Measurements from ENCODE around the gene KIF6.
"Not testable (repeated sequence)": the region's sequence is repeated elsewhere in the genome, so short reads cannot be mapped to it uniquely, and the experiment has no call there.

The KIF6 gene
- 0 to 0.07 reads per million in 2 donors for total RNA-seq

- peak; percentile 47 for DNase-seq
Measured at GRCh38 chr6:39724787-39725631, at the start of gene KIF6. TSS of gene KIF6 (minus strand) at chr6:39725408. CDS start at chr6:39725310, 98 bp downstream.

GRCh38 chr6:39773782-39774181, 48.6 kb upstream of the KIF6 start:
- no peak for DNase-seq

- no peak for DNase-seq
Measured at GRCh38 chr6:39772559-39773273, 47.5 kb upstream of the KIF6 start.

GRCh38 chr6:39770446-39770845, 45.2 kb upstream of the KIF6 start:
- no peak for DNase-seq

- DNase-seq = no peak
Measured at GRCh38 chr6:39769012-39769411, 43.8 kb upstream of the KIF6 start.

- DNase-seq = no peak
Measured at GRCh38 chr6:39765508-39766065, 40.4 kb upstream of the KIF6 start.

GRCh38 chr6:39760226-39760952, 35.2 kb upstream of the KIF6 start:
- no peak for DNase-seq

GRCh38 chr6:39758905-39759605, 33.8 kb upstream of the KIF6 start:
- no peak for DNase-seq

- DNase-seq = no peak
Measured at GRCh38 chr6:39756582-39756981, 31.4 kb upstream of the KIF6 start.

GRCh38 chr6:39755231-39755630, 30.0 kb upstream of the KIF6 start:
- DNase-seq = no peak

GRCh38 chr6:39754514-39755115, 29.4 kb upstream of the KIF6 start:
- DNase-seq = no peak

GRCh38 chr6:39753725-39754045, 28.5 kb upstream of the KIF6 start:
- DNase-seq = no peak

- DNase-seq = no peak
Measured at GRCh38 chr6:39752835-39753724, 27.9 kb upstream of the KIF6 start.

GRCh38 chr6:39746795-39747194, 21.6 kb upstream of the KIF6 start:
- DNase-seq = no peak

GRCh38 chr6:39733704-39734103, 8.5 kb upstream of the KIF6 start:
- no peak for DNase-seq

GRCh38 chr6:39731565-39731964, 6.4 kb upstream of the KIF6 start:
- DNase-seq = no peak

GRCh38 chr6:39729945-39730344, 4.7 kb upstream of the KIF6 start:
- no peak for DNase-seq

- no peak for DNase-seq
Measured at GRCh38 chr6:39725632-39725997, 407 bp upstream of the KIF6 start.

- DNase-seq = not testable (repeated sequence)
Measured at GRCh38 chr6:39723350-39723749, 1.9 kb downstream of the KIF6 start.

- no peak for DNase-seq
Measured at GRCh38 chr6:39714802-39715201, 10.4 kb downstream of the KIF6 start.
